Nephron (organoid): ENCODE measurements around the gene CNPY1.

Source experiments
- H3K27ac Mint-ChIP-seq, 3 experiments: 2 replicates each; pipeline ENCODE4 v1.8.0; 2020; ENCODE audit warnings: mixed read lengths in 3 of 3, mild to moderate bottlenecking in 2 of 3, moderate library complexity in 1 of 3
- H3K27me3 Mint-ChIP-seq: 2 replicates; pipeline ENCODE4 v1.8.0; 2021; ENCODE audit warnings: low read depth, mild to moderate bottlenecking, moderate library complexity, mixed read lengths
- H3K36me3 Mint-ChIP-seq: 2 replicates; pipeline ENCODE4 v1.8.0; 2020; ENCODE audit warnings: low read depth, mixed read lengths
- H3K4me1 Mint-ChIP-seq: 2 replicates; pipeline ENCODE4 v1.8.0; 2020; ENCODE audit warnings: mixed read lengths
- H3K4me3 Mint-ChIP-seq, 3 experiments: 2 replicates each; pipeline ENCODE4 v1.8.0; 2020; ENCODE audit warnings: mild to moderate bottlenecking in 3 of 3, mixed read lengths in 3 of 3, moderate library complexity in 2 of 3
- H3K9me3 Mint-ChIP-seq: 2 replicates; pipeline ENCODE4 v1.8.0; 2020; ENCODE audit warnings: mixed read lengths
- CTCF ChIP-seq, 3 experiments: fragments of 200-600 bp; sonication (generic); IDR thresholded peaks; one replicate each; pipeline ENCODE4 v1.5.0; 2021; ENCODE audit warnings: antibody characterized with exemption in 3 of 3; ENCODE audit not compliant: unreplicated experiment in 3 of 3

CNPY1 gene

DNA sequence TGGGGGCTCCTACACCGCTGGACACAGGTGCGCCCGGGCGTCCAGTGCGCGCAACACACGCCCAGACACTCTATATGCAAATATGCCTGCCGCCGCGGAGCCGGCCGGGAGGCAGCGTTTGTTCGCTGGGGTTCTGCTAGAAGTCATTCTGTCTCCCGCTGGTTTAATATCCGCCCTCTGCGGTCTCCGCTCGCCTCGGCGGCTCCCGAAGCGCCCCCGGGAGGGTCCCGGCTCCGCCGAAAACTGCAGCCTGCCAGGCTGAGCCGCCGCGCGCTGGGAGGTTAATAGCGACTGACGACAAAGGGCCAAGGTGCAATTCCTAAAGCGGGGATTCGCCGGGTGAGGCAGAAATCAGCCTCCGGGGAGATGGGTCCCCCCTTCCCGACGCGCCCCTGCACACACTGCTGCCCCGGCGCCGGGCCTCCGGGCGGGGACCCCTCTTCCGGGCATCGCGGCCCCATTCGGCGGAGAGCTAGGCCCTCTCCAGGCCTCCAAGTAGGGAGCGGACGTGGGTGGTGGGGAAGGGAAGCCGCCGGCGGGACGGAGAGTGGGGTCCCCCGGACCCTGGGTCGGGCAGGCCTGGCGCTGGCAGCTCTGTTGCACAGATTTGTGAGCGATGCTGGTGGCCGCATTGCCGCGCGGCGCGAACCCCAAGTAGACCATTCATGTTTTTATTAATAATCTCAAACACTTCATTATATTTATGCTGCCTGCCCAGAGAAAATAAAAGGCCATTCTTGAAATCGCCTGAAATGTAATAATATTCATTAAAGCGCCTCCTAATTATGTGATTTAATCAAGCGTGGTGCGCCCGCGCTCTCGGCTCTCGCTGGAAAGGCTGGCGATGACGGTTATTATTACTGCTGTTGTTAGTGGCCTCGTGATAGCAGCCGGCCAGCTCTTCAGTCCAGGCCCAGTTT lies 79.3 kb downstream of the CNPY1 start:
- peaks cover 14% of the 10 kb centered on the region for H3K4me1 Mint-ChIP-seq
- H3K4me3 Mint-ChIP-seq, result peak overlapping the region; percentile 11 to 32 (median 18)
- TF ChIP-seq CTCF (IDR thresholded peaks at IDR 0.05; ENCODE audit: unreplicated experiment in 3 of 3), result no peak
- H3K27me3 Mint-ChIP-seq, result peaks cover 100% of the 10 kb centered on the region
- H3K9me3 Mint-ChIP-seq, result no peaks in the 10 kb centered on the region
- no peak overlapping the region for H3K27ac Mint-ChIP-seq
- no peaks in the 10 kb centered on the region for H3K36me3 Mint-ChIP-seq

GRCh38 chr7:155466142-155466813 lies 80.1 kb downstream of the CNPY1 start:
- Mint-ChIP-seq H3K27ac (no peak overlapping the region), H3K36me3 (no peaks in the 10 kb centered on the region), H3K4me3 (no peak overlapping the region), H3K9me3 (no peaks in the 10 kb centered on the region), H3K27me3 (peaks cover 100% of the 10 kb centered on the region), H3K4me1 (peaks cover 11% of the 10 kb centered on the region)
- no peak for TF ChIP-seq CTCF (IDR thresholded peaks at IDR 0.05; ENCODE audit: unreplicated experiment in 3 of 3)

DNA sequence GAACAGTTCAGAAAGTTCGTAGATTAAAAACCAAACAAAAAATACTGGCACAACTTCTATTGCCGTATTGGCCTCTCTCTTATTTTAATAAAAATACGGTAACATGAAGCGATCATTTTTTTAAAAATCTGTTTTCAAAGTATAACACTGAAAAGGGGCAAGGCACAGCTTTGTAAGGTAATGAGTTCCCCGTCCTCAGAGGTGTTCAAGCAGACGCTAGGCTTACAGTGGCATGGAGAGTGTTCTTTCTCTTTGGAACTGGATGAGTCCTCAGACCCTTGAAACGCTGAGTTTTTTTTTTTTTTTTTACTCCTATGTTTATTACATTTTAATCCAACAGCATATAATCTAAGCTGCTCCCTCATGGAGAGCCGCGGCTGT lies 80.6 kb downstream of the CNPY1 start:
- H3K27me3 Mint-ChIP-seq, result peaks cover 100% of the 10 kb centered on the region
- H3K27ac Mint-ChIP-seq, result no peak overlapping the region
- TF ChIP-seq CTCF (IDR thresholded peaks at IDR 0.05; ENCODE audit: unreplicated experiment in 3 of 3), result no peak
- no peak overlapping the region for H3K4me3 Mint-ChIP-seq
- H3K4me1 Mint-ChIP-seq, result peaks cover 7% of the 10 kb centered on the region
- no peaks in the 10 kb centered on the region for H3K36me3 Mint-ChIP-seq
- H3K9me3 Mint-ChIP-seq, result no peaks in the 10 kb centered on the region

DNA sequence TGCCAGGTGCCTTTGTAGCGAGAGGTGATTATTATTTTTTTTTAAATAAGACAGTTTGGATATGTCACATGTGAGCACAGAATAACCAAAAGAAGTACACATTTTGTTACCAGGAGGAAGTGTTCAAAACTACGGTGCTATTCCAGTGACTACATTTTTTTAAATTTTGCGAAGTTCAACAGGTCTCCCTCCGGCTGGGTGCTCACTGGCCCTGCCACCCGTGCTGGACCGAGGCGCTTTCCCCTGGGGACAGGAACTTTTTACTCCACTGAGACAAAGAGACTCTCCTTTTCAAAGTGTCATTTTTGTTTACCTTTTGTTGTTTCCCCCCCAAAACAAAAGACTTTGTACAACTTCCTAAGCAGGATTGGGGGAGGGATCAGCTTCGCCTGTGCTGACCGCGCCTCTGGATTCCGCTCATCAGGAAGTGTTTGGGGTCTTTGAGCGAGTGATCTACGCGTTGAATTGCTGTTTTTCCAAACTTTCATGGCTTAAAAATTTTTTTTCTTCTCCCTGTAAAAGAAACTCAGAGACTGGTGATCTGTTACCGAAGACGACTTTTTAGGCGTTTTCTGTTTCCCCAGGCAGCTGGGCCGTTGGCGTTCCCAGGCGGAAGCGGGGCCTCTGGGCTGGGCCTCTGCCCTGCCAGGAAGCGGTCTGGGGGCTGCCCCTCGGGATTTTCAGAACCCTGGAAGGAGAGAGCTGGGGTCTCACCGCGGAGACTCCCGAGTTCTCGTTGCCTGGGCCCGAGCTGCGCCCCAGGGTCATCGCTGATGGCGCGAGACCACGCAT lies 81.2 kb downstream of the CNPY1 start:
- peaks cover 100% of the 10 kb centered on the region for H3K27me3 Mint-ChIP-seq
- TF ChIP-seq CTCF (IDR thresholded peaks at IDR 0.05; ENCODE audit: unreplicated experiment in 3 of 3), result no peak
- no peak overlapping the region for H3K4me3 Mint-ChIP-seq
- H3K9me3 Mint-ChIP-seq, result no peaks in the 10 kb centered on the region
- H3K4me1 Mint-ChIP-seq, result peaks cover 7% of the 10 kb centered on the region
- H3K36me3 Mint-ChIP-seq, result no peaks in the 10 kb centered on the region
- no peak overlapping the region for H3K27ac Mint-ChIP-seq

GRCh38 chr7:155464183-155464582 lies 82.2 kb downstream of the CNPY1 start:
- Mint-ChIP-seq H3K4me3 (no peak overlapping the region), H3K27me3 (peaks cover 100% of the 10 kb centered on the region), H3K9me3 (no peaks in the 10 kb centered on the region), H3K27ac (no peak overlapping the region), H3K4me1 (peaks cover 14% of the 10 kb centered on the region), H3K36me3 (no peaks in the 10 kb centered on the region)
- no peak for TF ChIP-seq CTCF (IDR thresholded peaks at IDR 0.05; ENCODE audit: unreplicated experiment in 3 of 3)
